ENCODE measurements around the gene DDX47.
"Not testable (repeated sequence)": the region's sequence is repeated elsewhere in the genome, so short reads cannot be mapped to it uniquely, and the experiment has no call there.

Gene DDX47

DNA sequence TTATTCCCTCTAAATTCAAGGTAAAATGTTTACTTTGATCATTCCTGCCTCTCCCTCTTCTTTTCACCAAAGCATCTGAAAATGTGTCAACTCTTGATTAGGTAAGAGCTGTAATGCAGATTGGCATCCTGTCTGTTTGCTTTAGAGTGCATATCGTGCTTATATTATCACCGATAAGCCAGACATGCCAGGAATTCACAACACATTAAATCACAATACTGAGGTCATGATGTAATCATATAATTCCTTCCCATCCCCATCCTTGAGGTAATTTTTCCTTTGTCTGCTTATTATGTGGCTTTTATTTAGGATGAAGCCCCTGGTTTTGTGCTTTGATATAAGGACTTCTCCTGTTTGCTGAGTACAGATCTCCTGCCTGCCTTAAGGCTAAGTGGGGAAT, 10.2 kb downstream of the DDX47 start:
- no peak for DNase-seq

DNA sequence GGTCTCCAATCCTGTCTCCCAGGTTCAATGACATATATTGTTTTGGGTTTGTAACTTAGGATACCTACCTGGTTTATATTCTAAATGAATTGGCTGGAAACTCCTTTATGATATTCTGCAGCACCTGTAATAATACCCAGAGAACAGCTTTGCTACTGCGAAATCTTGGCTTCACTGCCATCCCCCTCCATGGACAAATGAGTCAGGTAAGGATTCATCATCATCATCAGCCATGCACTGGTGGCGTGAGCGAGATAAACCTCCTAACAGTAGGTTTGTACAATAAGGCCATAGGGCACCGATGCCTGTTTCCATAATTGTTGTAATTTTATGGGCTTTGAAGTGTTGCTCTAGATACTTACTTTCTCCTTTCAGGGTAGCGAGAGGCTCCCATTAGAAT, 10.7 kb downstream of the DDX47 start:
- DNase-seq = no peak

- DNase-seq = no peak
These were observed 22.4 kb downstream of the DDX47 start for GRCh38 chr12:12835378-12836146.

GRCh38 chr12:12836571-12836970, 23.4 kb downstream of the DDX47 start:
- no peak for DNase-seq

DNA sequence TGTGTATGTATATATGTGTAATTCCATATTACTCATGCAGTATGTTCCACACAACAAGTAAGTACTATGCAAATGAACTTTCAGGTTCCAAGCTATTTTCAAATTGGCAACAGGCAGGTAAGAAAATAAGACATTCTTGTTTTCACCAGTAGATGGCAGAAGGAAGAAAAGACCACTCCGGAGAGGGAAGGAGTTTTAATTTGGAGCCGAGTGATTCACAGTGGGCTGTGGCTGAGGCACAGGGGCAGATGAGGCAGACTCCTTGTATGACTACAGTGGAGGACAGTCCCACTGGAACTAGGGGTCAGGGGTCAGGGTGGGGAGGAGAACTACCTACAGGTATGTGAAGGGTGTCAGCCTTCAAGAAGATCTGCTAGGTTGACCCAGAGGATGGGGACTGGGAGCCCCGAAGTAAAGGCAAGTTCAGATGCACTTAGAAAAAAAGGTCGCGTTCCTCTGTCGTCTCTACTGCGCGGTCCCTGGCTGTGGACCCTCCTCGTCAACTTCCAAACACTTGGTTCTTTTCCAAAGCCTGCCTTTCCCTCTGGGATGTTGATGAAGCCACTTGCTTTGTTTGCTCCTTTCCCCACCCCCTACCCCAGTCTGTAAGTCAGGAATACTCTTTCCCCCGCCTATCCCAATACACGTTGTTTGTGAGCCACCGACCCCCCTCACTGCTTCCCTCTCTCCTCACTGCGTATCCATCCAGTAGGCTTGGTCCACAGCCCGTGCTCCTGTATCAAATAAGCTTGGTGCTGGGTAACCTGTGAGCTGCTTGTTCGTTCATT, 24.1 kb downstream of the DDX47 start:
- DNase-seq = peak; percentile 14

DNA sequence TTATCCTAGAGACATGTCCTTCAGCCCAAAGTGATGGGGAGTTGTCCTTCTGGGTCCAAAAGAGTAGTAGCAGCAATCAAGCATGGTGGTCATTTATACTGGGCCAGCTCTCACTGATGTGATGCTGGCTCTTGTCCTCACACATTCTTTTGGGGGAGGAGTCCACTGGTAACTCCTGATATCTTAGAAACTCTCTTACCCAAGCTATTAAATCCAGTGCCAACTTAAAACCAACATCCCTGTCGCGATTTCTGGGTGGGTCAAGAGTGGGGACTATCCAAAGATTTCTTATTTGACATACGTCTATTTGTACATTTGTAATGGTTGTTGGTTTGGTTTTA, 24.6 kb downstream of the DDX47 start:
- DNase-seq = no peak

GRCh38 chr12:12839003-12839395, 25.9 kb downstream of the DDX47 start:
- no peak for DNase-seq

- DNase-seq = not testable (repeated sequence)
These were observed 26.3 kb downstream of the DDX47 start for GRCh38 chr12:12839439-12839838.

- no peak for DNase-seq
These were observed 26.9 kb downstream of the DDX47 start for GRCh38 chr12:12839873-12840579.

GRCh38 chr12:12840580-12840899, 27.4 kb downstream of the DDX47 start:
- no peak for DNase-seq

- DNase-seq = not testable (repeated sequence)
These were observed 28.3 kb downstream of the DDX47 start for GRCh38 chr12:12841428-12841827.

DNA sequence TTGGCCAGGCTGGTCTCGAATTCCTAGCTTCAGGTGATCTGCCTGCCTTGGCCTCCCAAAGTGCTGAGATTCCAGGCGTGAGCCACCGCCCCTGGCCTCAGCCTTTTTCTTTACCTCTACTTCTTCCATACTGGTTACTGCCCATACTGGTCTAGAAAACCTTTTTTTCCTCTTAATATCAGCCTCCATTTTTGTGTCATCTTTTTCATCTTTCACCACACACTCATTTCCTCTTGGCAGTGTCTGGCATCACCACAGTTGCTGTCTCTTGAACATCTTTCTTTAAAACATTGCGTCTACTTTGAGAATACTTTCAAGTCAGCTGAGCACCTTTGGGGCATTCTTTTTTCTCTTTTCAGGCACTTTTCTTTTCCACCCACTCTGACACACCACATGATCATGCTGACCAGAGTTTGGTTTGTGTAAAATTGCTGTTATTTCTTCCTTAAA, 32.7 kb downstream of the DDX47 start:
- no peak for DNase-seq

DNA sequence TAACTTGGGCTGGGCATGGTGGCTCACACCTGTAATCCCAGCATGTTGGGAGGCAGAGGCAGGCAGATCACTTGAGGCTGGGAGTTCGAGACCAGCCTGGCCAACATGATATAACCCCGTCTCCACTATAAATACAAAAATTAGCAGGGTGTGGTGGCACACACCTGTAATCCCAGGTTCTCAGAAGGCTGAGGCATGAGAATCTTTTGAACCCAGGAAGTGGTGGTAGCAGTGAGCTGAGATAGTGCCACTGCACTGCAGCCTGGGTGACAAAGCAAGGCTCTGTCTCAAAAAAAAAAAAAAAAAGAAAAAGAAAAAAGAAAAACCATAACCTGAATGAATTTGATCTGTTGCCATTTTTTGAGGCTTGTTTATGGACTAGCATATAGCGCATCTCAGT, 33.6 kb downstream of the DDX47 start:
- DNase-seq = peak; percentile 12

DNA sequence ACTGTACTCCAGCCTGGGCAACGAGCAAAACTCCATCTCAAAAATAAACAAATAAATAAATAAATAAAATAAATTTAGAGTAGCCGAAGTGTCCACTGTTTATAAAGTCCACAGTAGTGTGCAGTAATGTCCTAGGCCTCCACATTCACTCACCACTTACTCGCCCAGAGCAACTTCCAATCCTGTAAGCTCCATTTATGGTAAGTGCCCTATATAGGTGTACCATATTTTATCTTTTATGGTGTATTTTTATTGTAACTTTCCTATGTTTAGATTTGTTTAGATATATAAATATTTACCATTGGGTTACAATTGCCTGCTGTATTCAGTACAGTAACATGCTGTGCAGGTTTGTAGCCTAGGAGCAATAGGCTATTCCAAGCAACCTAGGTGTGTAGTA, 40.3 kb downstream of the DDX47 start:
- DNase-seq = no peak

- no peak for DNase-seq
These were observed 46.5 kb downstream of the DDX47 start for GRCh38 chr12:12859690-12860089.

- DNase-seq = no peak
These were observed 51.1 kb downstream of the DDX47 start for GRCh38 chr12:12864243-12864642.

DNA sequence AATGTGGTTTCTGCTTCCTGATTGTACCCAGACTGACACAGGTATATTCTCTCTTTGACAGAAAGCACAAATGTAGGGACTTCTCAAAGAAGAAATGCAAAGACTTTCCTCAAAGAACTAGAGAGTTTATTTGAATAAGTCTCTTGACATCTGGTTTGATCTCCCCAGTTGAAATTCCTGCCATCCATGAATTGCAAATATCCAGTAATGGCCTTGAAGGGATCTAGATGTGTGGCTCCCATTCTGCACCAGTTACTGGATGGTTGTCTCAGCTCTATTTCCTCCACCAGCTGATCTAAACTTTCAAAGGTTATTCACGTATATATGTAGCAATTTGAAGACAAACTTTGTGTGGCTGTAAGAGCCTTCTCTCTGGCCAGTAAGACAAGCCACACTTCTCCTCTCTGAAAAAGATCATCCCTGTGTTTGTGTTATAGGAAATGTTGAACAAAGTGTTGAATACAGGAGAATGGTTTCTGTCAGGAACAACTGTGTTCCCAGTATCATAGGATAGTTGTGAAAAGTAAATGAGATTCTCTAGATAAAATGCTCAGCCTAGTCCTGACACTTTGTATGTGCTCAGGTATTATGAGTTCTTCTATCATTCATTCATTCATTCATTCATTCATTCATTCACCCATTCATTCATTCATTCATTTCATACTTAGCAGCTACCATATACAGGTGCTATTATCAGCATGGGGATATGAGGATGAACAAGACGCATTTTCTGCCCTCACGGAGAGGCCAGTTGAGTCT, 55.5 kb downstream of the DDX47 start:
- no peak for DNase-seq

GRCh38 chr12:12870465-12870864, 57.3 kb downstream of the DDX47 start:
- no peak for DNase-seq

- DNase-seq = no peak
These were observed 58.5 kb downstream of the DDX47 start for GRCh38 chr12:12871587-12872138.

- no peak for DNase-seq
These were observed 59.2 kb downstream of the DDX47 start for GRCh38 chr12:12872139-12872933.

GRCh38 chr12:12872934-12873275, 59.8 kb downstream of the DDX47 start:
- DNase-seq = no peak

DNA sequence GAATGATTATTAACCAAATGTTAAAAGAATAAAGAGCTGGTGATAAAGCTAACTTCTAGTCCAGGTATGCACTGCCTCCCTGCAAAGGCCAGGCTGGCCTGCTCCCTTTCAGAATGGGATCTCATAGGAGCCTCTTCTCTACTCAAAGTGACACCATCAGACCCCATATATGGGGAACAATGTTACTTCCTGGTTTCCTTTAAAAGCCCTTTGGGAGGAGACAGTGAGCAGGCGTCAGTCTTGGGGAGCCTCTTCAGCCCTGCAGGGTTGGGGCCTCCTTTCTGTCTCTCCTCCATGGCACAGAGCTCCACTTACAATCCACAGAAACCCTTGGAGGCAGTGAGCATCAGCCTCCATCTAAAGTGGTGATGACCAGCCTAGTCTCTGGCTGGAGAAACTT, 60.9 kb downstream of the DDX47 start:
- DNase-seq = no peak

Measured in CD4-positive, alpha-beta T cell treated with Interferon gamma for 1 hour (primary cell).